ENCODE measurements around the gene FABP7. TPM values are rescaled to one million over a fixed set of nuclear protein-coding genes. Genes with fewer than 3 reads are reported as not detected.

The FABP7 gene
- total and polyA plus RNA-seq, 2 donors (not counting 1 experiment from before 2014, with no cell fraction given): not detected

GRCh38 chr6:122734529-122735395 is 44.8 kb upstream of the FABP7 start:
- Mint-ChIP-seq H3K4me3 (no peak overlapping the region), H3K27ac (no peak overlapping the region), H3K27me3 (no peaks in the 10 kb centered on the region), H3K9me3 (ENCODE audit: insufficient read depth) (no peaks in the 10 kb centered on the region), H3K4me1 (no peaks in the 10 kb centered on the region)
- intact Hi-C loops (cut with micrococcal nuclease): no loop called here
- H3K4me1 ChIP-seq (ENCODE audit: control insufficient read depth in 2 of 2, insufficient read depth in 2 of 2, low read length in 2 of 2): no peaks in the 10 kb centered on the region
- POLR2A ChIA-PET: no interaction called here
- no peak overlapping the region for H3K4me2 ChIP-seq (replicated peaks; ENCODE audit: low read depth, low read length, poor library complexity, severe bottlenecking)
- H3K79me2 ChIP-seq (ENCODE audit: control insufficient read depth, insufficient read depth, low read length): no peaks in the 10 kb centered on the region
- no peak overlapping the region for H3K4me3 ChIP-seq (ENCODE audit: control extremely low read depth in 1 of 5, extremely low read depth in 1 of 5, insufficient read depth in 1 of 5, low read depth in 2 of 5, low read length in 4 of 5)
- H3K9ac ChIP-seq (ENCODE audit: low read length): no peak overlapping the region
- ATAC-seq (ENCODE audit: low read depth) (no peak), DNase-seq (no peak)
- 82% methylated on average over 6 of the region's 10 CpGs for WGBS (ENCODE audit: insufficient coverage)
- no peak overlapping the region for H2AFZ ChIP-seq (ENCODE audit: insufficient read depth, low read depth, low read length, poor library complexity, severe bottlenecking)
- H3K9me3 ChIP-seq (ENCODE audit: control extremely low read depth in 1 of 3, control insufficient read depth in 2 of 3, insufficient read depth in 1 of 3, low read length in 2 of 3): no peaks in the 10 kb centered on the region
- no peak for TF ChIP-seq CTCF (IDR thresholded peaks at IDR 0.05)
- no peak for TF ChIP-seq EZH2 (IDR thresholded peaks at IDR 0.05; ENCODE audit: borderline replicate concordance, insufficient read depth, low read depth, low read length, poor library complexity, severe bottlenecking)
- no peaks in the 10 kb centered on the region for H4K20me1 ChIP-seq (ENCODE audit: control insufficient read depth, insufficient read depth, low read length, poor library complexity, severe bottlenecking)
- no peak overlapping the region for H3K27ac ChIP-seq (ENCODE audit: low read length in 2 of 2)
- H3K27me3 ChIP-seq (replicated peaks in 1 of 4; ENCODE audit: control extremely low read depth in 1 of 4, control insufficient read depth in 3 of 4, insufficient read depth in 4 of 4, low read length in 3 of 4): peaks cover 0 to 4% (median 0%) of the 10 kb centered on the region in 4 experiments
- no peaks in the 10 kb centered on the region for H3K36me3 ChIP-seq (replicated peaks in 1 of 2; ENCODE audit: control extremely low read depth in 1 of 2, control insufficient read depth in 1 of 2, extremely low read depth in 1 of 2, insufficient read depth in 2 of 2, low read length in 1 of 2)
- CTCF ChIA-PET: interaction anchor here (8.8 kb wide), 1 partner anchor 104 kb away, joined by 104 read pairs; no protein-coding TSS in a partner anchor

- no peaks in the 10 kb centered on the region for H3K27me3 Mint-ChIP-seq
- Histone ChIP-seq H2AFZ (ENCODE audit: insufficient read depth, low read depth, low read length, poor library complexity, severe bottlenecking) (no peak overlapping the region), H4K20me1 (ENCODE audit: control insufficient read depth, insufficient read depth, low read length, poor library complexity, severe bottlenecking) (no peaks in the 10 kb centered on the region), H3K27ac (ENCODE audit: low read length in 2 of 2) (no peak overlapping the region), H3K9me3 (ENCODE audit: control extremely low read depth in 1 of 3, control insufficient read depth in 2 of 3, insufficient read depth in 1 of 3, low read length in 2 of 3) (no peaks in the 10 kb centered on the region), H3K4me1 (ENCODE audit: control insufficient read depth in 2 of 2, insufficient read depth in 2 of 2, low read length in 2 of 2) (no peaks in the 10 kb centered on the region), H3K36me3 (replicated peaks in 1 of 2; ENCODE audit: control extremely low read depth in 1 of 2, control insufficient read depth in 1 of 2, extremely low read depth in 1 of 2, insufficient read depth in 2 of 2, low read length in 1 of 2) (no peaks in the 10 kb centered on the region), H3K4me3 (ENCODE audit: control extremely low read depth in 1 of 5, extremely low read depth in 1 of 5, insufficient read depth in 1 of 5, low read depth in 2 of 5, low read length in 4 of 5) (no peak overlapping the region), H3K9ac (ENCODE audit: low read length) (no peak overlapping the region), H3K79me2 (ENCODE audit: control insufficient read depth, insufficient read depth, low read length) (no peaks in the 10 kb centered on the region), H3K27me3 (replicated peaks in 1 of 4; ENCODE audit: control extremely low read depth in 1 of 4, control insufficient read depth in 3 of 4, insufficient read depth in 4 of 4, low read length in 3 of 4) (peaks cover 0 to 4% (median 0%) of the 10 kb centered on the region in 4 experiments), H3K4me2 (replicated peaks; ENCODE audit: low read depth, low read length, poor library complexity, severe bottlenecking) (no peak overlapping the region)
- H3K27ac Mint-ChIP-seq: no peak overlapping the region
- ChIA-PET CTCF (no interaction called here), POLR2A (no interaction called here)
- WGBS (ENCODE audit: insufficient coverage): 100% methylated on average over 1 of the region's 4 CpGs
- DNase-seq: no peak
- no peaks in the 10 kb centered on the region for H3K9me3 Mint-ChIP-seq (ENCODE audit: insufficient read depth)
- H3K4me3 Mint-ChIP-seq: no peak overlapping the region
- ATAC-seq (ENCODE audit: low read depth): no peak
- TF ChIP-seq CTCF (IDR thresholded peaks at IDR 0.05): no peak
- TF ChIP-seq EZH2 (IDR thresholded peaks at IDR 0.05; ENCODE audit: borderline replicate concordance, insufficient read depth, low read depth, low read length, poor library complexity, severe bottlenecking): no peak
- intact Hi-C loops (cut with micrococcal nuclease): no loop called here
- H3K4me1 Mint-ChIP-seq: no peaks in the 10 kb centered on the region
These were observed 43.9 kb upstream of the FABP7 start for GRCh38 chr6:122735582-122735981.
